Uterus (tissue), 2 donors: ENCODE data around the gene TNRC6C.

Experiments used
- CTCF ChIP-seq, 4 experiments: fragments of 200-600 bp in 2 of 4; fragments of 450-650 bp in 2 of 4; sonication (generic) in 2 of 4; IDR thresholded peaks; one replicate each; pipeline ENCODE4 v1.5.1; 2016 to 2019; ENCODE audit warnings: antibody characterized with exemption in 4 of 4, mild to moderate bottlenecking in 2 of 4, moderate library complexity in 1 of 4
- POLR2A ChIP-seq, 2 donors: fragments of 450-650 bp; IDR thresholded peaks; one replicate each; pipeline ENCODE4 v1.6.1; 2016; ENCODE audit warnings: antibody characterized with exemption in 2 of 2, mild to moderate bottlenecking in 1 of 2, moderate library complexity in 1 of 2

GRCh38 chr17:78022425-78022824, 63.9 kb downstream of the TNRC6C start:
- TF ChIP-seq CTCF (IDR thresholded peaks at IDR 0.05) = no peak
- TF ChIP-seq POLR2A (IDR thresholded peaks at IDR 0.05) = no peak
